ENCODE results near the gene KIFC3.

Gene KIFC3

DNA sequence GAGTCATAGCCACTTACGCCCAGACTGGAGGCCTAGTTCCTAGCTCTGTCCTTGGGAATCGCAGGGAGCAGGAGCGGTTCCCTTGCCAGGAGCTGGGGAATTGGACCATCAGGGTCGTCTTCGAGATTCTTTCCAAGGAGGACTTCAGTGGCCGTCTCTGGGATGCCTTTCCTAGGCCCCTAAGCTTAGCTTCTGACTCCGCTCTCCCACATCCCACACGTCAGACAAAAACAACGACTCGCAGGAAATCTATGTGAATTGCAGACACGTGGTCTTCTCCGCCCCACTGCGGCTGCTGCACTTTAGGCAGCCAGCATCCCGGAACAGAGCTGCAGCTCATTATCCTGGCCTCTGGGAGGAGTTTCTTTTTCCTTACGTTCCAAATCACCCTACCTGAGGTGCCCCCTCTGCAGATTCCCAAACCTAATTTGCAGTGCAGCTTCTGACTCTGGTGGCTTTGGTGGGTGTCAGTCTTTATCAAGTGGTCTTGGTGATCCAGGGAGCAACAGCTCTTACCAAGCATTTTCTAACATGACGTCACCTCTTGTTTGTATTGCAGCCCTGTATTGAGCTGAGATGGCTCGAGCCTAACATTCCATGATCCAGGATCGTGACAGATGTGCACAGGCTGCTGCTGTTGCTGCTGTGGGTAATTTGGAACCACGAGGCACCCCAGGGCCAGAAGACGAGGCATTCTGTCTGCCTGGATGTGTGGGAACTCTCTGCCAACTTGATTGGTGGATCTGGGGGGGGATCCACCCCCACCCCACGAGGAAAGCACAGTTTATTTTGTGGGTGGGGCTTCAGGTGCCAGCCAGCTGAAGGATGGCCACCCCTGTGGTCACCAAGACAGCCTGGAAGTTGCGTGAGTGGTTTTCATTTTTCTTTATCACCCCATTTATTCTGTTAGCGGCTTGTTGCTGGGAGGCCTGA, 65.6 kb downstream of the KIFC3 start (continued):
- peak; percentile 92 for TF ChIP-seq ZNF629 (tag by site-specific recombination; IDR thresholded peaks at IDR 0.05)
- no peak for TF ChIP-seq ZNF121 (tag by site-specific recombination; IDR thresholded peaks at IDR 0.05)
- TF ChIP-seq, protein P1, sequence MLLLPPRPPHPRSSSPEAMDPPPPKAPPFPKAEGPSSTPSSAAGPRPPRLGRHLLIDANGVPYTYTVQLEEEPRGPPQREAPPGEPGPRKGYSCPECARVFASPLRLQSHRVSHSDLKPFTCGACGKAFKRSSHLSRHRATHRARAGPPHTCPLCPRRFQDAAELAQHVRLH (tag by site-specific recombination; IDR thresholded peaks at IDR 0.05), result no peak
- no peak for TF ChIP-seq ZNF76 (tag by site-specific recombination; IDR thresholded peaks at IDR 0.05; ENCODE audit: borderline replicate concordance, low read depth)
- TF ChIP-seq ZNF426 (tag by site-specific recombination; IDR thresholded peaks at IDR 0.05), result no peak
- peak; percentile 55 for TF ChIP-seq SP7 (tag by site-specific recombination; IDR thresholded peaks at IDR 0.05)
- TF ChIP-seq ZFP69B (tag by site-specific recombination; IDR thresholded peaks at IDR 0.05), result no peak
- no peak for TF ChIP-seq GLIS2 (tag by site-specific recombination; IDR thresholded peaks at IDR 0.05)
- TF ChIP-seq, protein P2, sequence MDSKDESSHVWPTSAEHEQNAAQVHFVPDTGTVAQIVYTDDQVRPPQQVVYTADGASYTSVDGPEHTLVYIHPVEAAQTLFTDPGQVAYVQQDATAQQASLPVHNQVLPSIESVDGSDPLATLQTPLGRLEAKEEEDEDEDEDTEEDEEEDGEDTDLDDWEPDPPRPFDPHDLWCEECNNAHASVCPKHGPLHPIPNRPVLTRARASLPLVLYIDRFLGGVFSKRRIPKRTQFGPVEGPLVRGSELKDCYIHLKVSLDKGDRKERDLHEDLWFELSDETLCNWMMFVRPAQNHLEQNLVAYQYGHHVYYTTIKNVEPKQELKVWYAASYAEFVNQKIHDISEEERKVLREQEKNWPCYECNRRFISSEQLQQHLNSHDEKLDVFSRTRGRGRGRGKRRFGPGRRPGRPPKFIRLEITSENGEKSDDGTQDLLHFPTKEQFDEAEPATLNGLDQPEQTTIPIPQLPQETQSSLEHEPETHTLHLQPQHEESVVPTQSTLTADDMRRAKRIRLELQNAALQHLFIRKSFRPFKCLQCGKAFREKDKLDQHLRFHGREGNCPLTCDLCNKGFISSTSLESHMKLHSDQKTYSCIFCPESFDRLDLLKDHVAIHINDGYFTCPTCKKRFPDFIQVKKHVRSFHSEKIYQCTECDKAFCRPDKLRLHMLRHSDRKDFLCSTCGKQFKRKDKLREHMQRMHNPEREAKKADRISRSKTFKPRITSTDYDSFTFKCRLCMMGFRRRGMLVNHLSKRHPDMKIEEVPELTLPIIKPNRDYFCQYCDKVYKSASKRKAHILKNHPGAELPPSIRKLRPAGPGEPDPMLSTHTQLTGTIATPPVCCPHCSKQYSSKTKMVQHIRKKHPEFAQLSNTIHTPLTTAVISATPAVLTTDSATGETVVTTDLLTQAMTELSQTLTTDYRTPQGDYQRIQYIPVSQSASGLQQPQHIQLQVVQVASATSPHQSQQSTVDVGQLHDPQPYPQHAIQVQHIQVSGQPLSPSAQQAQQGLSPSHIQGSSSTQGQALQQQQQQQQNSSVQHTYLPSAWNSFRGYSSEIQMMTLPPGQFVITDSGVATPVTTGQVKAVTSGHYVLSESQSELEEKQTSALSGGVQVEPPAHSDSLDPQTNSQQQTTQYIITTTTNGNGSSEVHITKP (tag by site-specific recombination; IDR thresholded peaks at IDR 0.05), result peak; percentile 59; the same call in 1 of the 2 replicates
- TF ChIP-seq REPIN1 (tag by site-specific recombination; IDR thresholded peaks at IDR 0.05; ENCODE audit: low read depth), result no peak
- TF ChIP-seq ZBTB21 (tag by site-specific recombination; IDR thresholded peaks at IDR 0.05), result peak; percentile 93
- no peak for TF ChIP-seq ZNF138 (tag by site-specific recombination; IDR thresholded peaks at IDR 0.05; ENCODE audit: borderline replicate concordance)
- peak; percentile 26; the same call in 1 of the 2 replicates for TF ChIP-seq ZNF341 (tag by site-specific recombination; IDR thresholded peaks at IDR 0.05; ENCODE audit: low read depth)
- TF ChIP-seq ZFHX2 (tag by site-specific recombination; conservative IDR thresholded peaks at IDR 0.05), result no peak
- TF ChIP-seq ZNF596 (tag by site-specific recombination; IDR thresholded peaks at IDR 0.05), result no peak
- TF ChIP-seq ZNF324 (tag by site-specific recombination; IDR thresholded peaks at IDR 0.05), result 0 out of 2 replicates have a peak, but pooled peaks have one; percentile 20
- TF ChIP-seq ZNF2 (tag by site-specific recombination; IDR thresholded peaks at IDR 0.05), result peak; percentile 87
- TF ChIP-seq ZBTB20 (tag by site-specific recombination; IDR thresholded peaks at IDR 0.05), result 0 out of 2 replicates have a peak, but pooled peaks have one; percentile 32
- no peak; the same call in 1 of the 2 replicates for TF ChIP-seq ZEB2 (tag by site-specific recombination; IDR thresholded peaks at IDR 0.05)
- TF ChIP-seq, protein P3, sequence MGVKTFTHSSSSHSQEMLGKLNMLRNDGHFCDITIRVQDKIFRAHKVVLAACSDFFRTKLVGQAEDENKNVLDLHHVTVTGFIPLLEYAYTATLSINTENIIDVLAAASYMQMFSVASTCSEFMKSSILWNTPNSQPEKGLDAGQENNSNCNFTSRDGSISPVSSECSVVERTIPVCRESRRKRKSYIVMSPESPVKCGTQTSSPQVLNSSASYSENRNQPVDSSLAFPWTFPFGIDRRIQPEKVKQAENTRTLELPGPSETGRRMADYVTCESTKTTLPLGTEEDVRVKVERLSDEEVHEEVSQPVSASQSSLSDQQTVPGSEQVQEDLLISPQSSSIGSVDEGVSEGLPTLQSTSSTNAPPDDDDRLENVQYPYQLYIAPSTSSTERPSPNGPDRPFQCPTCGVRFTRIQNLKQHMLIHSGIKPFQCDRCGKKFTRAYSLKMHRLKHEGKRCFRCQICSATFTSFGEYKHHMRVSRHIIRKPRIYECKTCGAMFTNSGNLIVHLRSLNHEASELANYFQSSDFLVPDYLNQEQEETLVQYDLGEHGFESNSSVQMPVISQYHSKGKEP (tag by site-specific recombination; IDR thresholded peaks at IDR 0.05), result peak; percentile 97
- TF ChIP-seq ZNF600 (tag by site-specific recombination; IDR thresholded peaks at IDR 0.05), result peak; percentile 50
- no peak for TF ChIP-seq ZNF174 (tag by site-specific recombination; IDR thresholded peaks at IDR 0.05)
- TF ChIP-seq ZNF560 (tag by site-specific recombination; IDR thresholded peaks at IDR 0.05; ENCODE audit: borderline replicate concordance), result no peak
